DND-41 (cell line): ENCODE results near the gene CCDC88A.

ENCODE experiments used
- EZH2 ChIP-seq: IDR thresholded peaks from 3 replicates; pipeline ENCODE4 v1.6.1; 2012; ENCODE audit warnings: borderline replicate concordance, low read depth, mild to moderate bottlenecking, moderate library complexity, low read length, inconsistent platforms; ENCODE audit not compliant: severe bottlenecking
- TF ChIP-seq, protein P1 (sequence below): IDR thresholded peaks from 2 replicates; pipeline ENCODE4 v1.5.1; 2012; ENCODE audit warnings: borderline replicate concordance, low read length, moderate library complexity, mild to moderate bottlenecking; ENCODE audit not compliant: poor library complexity, severe bottlenecking; ENCODE audit errors: extremely low read depth

DNA sequence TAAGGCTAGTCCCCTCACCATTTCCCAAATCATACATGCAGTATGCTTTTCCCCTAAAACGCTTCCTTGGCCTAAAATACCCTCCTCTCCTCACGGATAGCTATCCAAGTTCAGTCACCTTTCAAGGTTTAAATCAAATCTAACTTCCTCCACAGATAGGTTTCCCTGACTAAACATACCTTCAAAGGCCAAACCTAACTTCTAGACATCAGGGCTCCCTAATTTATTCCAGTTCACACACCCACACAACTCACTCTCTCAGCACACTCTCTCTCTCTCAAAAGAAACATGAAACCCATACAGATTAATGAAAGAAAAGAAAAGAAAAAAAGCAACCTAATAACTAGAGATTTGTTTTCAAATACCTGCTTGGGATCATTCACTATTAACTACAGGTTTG, 14.5 kb downstream of the CCDC88A start:
- TF ChIP-seq, protein P1, sequence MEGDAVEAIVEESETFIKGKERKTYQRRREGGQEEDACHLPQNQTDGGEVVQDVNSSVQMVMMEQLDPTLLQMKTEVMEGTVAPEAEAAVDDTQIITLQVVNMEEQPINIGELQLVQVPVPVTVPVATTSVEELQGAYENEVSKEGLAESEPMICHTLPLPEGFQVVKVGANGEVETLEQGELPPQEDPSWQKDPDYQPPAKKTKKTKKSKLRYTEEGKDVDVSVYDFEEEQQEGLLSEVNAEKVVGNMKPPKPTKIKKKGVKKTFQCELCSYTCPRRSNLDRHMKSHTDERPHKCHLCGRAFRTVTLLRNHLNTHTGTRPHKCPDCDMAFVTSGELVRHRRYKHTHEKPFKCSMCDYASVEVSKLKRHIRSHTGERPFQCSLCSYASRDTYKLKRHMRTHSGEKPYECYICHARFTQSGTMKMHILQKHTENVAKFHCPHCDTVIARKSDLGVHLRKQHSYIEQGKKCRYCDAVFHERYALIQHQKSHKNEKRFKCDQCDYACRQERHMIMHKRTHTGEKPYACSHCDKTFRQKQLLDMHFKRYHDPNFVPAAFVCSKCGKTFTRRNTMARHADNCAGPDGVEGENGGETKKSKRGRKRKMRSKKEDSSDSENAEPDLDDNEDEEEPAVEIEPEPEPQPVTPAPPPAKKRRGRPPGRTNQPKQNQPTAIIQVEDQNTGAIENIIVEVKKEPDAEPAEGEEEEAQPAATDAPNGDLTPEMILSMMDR = no peak
- TF ChIP-seq EZH2 = no peak
